SK-N-SH (cell line): ENCODE measurements around the gene SHB.

Source experiments
- EZH2phosphoT487 ChIP-seq: fragments of 200-600 bp; sonication (generic); IDR thresholded peaks from 2 replicates; pipeline ENCODE4 v1.6.1; 2017; ENCODE audit warnings: low read depth, mixed run types, mild to moderate bottlenecking, antibody characterized with exemption, moderate library complexity, borderline replicate concordance
- SMC3 ChIP-seq: IDR thresholded peaks from 2 replicates; pipeline ENCODE4 v1.6.1; 2012; ENCODE audit warnings: low read depth, low read length, improper control_type of control experiment
- TF ChIP-seq, protein P1 (sequence below): fragments of 200-600 bp; sonication (generic); IDR thresholded peaks from 2 replicates; pipeline ENCODE4 v1.6.1; 2017; ENCODE audit warnings: antibody characterized with exemption, mild to moderate bottlenecking, moderate library complexity

DNA sequence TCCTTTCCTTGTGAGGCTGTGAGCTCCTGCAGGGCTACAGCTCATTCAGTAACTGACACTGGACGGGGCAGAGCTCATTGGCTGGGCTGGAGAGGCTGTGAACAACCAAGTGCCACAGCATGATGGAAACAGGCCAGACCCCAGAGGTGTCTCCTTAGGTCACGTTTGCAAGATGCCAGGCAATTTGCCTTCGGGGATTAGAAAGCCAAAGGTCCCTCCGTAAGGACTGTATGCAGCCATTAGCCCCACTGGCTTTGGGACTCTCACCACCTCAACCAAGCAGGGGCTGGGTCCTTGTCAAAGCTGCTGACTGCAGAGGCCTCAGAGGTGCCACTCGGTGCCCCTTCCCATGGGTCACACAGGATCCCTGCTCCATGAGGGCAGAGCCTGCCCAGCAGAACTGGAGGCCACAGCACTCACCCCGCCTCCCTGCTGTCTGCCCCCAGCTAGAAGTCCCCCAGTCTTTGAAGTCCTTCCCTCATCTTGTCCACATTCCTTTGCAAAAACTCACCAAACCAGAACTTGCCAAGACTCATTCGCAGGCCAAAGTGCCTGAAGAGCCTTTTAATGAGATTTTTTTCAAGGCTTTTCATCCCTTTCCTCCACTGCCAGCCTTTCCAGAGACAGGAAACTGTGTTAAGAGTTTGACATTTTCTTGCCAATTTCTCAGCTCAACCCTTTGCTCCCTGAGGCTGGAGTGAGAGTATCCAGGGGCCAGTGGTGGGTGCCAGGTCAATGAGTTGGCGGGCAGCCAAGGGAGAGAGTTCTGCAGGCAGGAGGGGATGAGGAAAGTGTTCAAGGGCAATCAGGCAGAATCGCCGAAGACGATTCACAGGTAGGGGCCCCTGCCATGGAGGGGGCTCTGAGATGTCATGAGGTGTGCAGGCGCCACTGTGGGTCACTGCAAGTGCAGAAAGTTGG lies 125.4 kb downstream of the SHB start:
- TF ChIP-seq, protein P1, sequence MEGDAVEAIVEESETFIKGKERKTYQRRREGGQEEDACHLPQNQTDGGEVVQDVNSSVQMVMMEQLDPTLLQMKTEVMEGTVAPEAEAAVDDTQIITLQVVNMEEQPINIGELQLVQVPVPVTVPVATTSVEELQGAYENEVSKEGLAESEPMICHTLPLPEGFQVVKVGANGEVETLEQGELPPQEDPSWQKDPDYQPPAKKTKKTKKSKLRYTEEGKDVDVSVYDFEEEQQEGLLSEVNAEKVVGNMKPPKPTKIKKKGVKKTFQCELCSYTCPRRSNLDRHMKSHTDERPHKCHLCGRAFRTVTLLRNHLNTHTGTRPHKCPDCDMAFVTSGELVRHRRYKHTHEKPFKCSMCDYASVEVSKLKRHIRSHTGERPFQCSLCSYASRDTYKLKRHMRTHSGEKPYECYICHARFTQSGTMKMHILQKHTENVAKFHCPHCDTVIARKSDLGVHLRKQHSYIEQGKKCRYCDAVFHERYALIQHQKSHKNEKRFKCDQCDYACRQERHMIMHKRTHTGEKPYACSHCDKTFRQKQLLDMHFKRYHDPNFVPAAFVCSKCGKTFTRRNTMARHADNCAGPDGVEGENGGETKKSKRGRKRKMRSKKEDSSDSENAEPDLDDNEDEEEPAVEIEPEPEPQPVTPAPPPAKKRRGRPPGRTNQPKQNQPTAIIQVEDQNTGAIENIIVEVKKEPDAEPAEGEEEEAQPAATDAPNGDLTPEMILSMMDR = no peak
- TF ChIP-seq EZH2phosphoT487 = no peak
- TF ChIP-seq SMC3 = no peak
